Mucosa of rectum (tissue), 2 donors: ENCODE results near the gene PRSS8.
A peak's percentile ranks its signal among the peaks of the same experiment; 100 is the strongest.

Experiments
- H3K27ac ChIP-seq, 2 donors: one replicate each; pipeline ENCODE4 v1.7.0; 2013; ENCODE audit warnings: inconsistent platforms in 2 of 2, low read depth in 2 of 2, low read length in 2 of 2
- H3K27me3 ChIP-seq, 2 donors: one replicate each; pipeline ENCODE4 v1.7.0; 2013; ENCODE audit warnings: low read length in 2 of 2; ENCODE audit not compliant: control insufficient read depth in 2 of 2, insufficient read depth in 2 of 2
- H3K36me3 ChIP-seq, 2 donors: one replicate each; pipeline ENCODE4 v1.7.0; 2013; ENCODE audit warnings: low read length in 2 of 2; ENCODE audit not compliant: control insufficient read depth in 2 of 2, insufficient read depth in 2 of 2
- H3K4me1 ChIP-seq, 2 donors: one replicate each; pipeline ENCODE4 v1.7.0; 2013; ENCODE audit warnings: low read length in 2 of 2, mild to moderate bottlenecking in 1 of 2; ENCODE audit not compliant: control insufficient read depth in 2 of 2, insufficient read depth in 2 of 2
- H3K4me3 ChIP-seq, 2 donors: one replicate each; pipeline ENCODE4 v1.7.0; 2013; ENCODE audit warnings: low read length in 2 of 2
- H3K9ac ChIP-seq, 2 donors: one replicate each; pipeline ENCODE4 v1.7.0; 2013; ENCODE audit warnings: low read length in 2 of 2, low read depth in 1 of 2, mild to moderate bottlenecking in 1 of 2
- H3K9me3 ChIP-seq, 2 donors: one replicate each; pipeline ENCODE4 v1.7.0; 2013; ENCODE audit warnings: low read length in 2 of 2; ENCODE audit not compliant: control insufficient read depth in 2 of 2
- donor health status: healthy.
- donor health status: Normal muscosa, but diverticular disease.

PRSS8 gene

DNA sequence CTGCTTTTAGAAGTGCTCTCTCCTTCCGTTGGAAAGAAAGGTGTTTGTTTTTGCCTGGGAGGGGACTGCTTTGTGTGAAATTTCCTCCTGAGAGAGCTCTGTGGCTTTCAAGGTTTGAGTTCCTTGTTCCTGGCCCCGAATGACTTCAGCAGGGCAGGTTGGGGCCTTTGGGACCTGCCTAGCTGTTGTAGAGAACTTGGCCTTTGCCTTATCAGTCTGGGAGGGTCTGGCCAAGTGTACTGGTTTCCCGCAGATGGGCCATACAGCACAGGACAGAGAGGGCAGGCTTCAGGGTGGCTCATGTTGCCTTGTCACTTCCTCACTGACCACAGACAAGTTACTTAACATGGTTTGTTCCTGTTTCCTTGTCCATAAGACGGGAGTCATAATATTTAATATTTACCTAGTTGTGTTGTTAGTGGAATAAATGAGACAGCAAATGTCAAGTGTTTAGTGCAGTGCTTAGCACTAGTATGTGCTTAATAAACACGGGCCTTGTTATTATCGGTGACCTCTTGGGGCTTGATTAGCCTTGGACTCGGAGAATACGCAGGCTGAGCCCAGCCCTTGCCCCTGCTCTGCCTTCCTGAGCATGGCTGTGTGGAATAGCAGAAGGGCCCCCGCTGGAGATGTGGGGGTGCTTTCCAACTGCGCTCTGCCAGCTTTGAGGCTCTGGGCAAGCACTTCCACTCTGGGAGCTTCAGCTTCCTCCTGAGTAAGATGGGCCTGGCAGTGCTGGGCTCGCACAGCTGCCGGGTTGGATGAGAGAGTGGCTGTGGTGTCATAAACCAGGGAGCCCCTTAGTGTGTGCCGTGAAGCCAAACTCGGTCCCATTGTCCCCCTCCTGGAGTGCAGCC, 6.6 kb downstream of the PRSS8 start:
- Histone ChIP-seq H3K27ac (peak overlapping the region; percentile 92 to 98), H3K27me3 (no peaks in the 10 kb centered on the region), H3K9ac (peak overlapping the region; percentile 74 to 76), H3K4me3 (peak overlapping the region; percentile 22 to 38), H3K9me3 (no peaks in the 10 kb centered on the region), H3K4me1 (peaks cover 62 to 70% of the 10 kb centered on the region in 2 donors), H3K36me3 (peaks cover 20 to 35% of the 10 kb centered on the region in 2 donors)

- H3K9ac ChIP-seq: peak overlapping the region in 1 of 2 donors; percentile 76
- peak overlapping the region; percentile 92 to 98 for H3K27ac ChIP-seq
- peaks cover 12 to 26% of the 10 kb centered on the region in 2 donors for H3K36me3 ChIP-seq
- no peak overlapping the region for H3K4me3 ChIP-seq
- no peaks in the 10 kb centered on the region for H3K9me3 ChIP-seq
- peaks cover 47 to 52% of the 10 kb centered on the region in 2 donors for H3K4me1 ChIP-seq
- H3K27me3 ChIP-seq: no peaks in the 10 kb centered on the region
Observed at GRCh38 chr16:31127182-31127581, 8.3 kb downstream of the PRSS8 start.

DNA sequence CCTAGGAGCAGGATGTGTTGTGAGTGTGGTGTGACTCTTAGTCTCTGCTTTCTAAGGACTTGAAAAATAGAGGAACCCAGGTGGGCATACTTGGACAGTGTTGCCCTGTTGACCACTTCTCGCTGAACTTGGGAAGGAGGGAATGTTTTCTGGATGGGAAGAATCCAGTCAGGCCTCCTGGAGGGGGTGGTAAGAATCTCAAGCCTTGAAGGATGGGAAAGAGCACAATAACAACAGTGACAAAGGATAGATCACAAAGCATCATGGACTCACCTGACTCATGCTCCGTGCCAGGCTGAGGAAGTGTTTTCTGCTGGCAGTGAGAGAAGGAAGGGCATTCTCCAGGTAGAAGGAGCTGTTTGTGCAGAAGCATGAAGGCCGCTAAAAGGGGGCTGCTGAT, 9.7 kb downstream of the PRSS8 start:
- no peak overlapping the region for H3K27ac ChIP-seq
- H3K9me3 ChIP-seq: no peaks in the 10 kb centered on the region
- no peak overlapping the region for H3K4me3 ChIP-seq
- peaks cover 17 to 23% of the 10 kb centered on the region in 2 donors for H3K36me3 ChIP-seq
- no peak overlapping the region for H3K9ac ChIP-seq
- peaks cover 35 to 40% of the 10 kb centered on the region in 2 donors for H3K4me1 ChIP-seq
- H3K27me3 ChIP-seq: no peaks in the 10 kb centered on the region

DNA sequence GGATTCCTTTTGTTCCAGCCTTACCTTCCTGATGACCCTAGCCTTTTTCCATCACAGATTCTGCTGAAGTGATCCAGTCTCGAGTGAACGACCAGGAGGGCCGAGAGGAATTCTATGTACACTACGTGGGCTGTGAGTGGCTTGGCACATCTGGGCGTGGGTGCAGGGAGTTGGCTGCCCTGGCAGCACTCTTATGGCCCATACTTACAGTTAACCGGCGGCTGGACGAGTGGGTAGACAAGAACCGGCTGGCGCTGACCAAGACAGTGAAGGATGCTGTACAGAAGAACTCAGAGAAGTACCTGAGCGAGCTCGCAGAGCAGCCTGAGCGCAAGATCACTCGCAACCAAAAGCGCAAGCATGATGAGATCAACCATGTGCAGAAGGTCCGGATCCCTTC, 15.4 kb downstream of the PRSS8 start:
- no peak overlapping the region for H3K9ac ChIP-seq
- H3K27ac ChIP-seq: no peak overlapping the region
- H3K27me3 ChIP-seq: no peaks in the 10 kb centered on the region
- no peak overlapping the region for H3K4me3 ChIP-seq
- no peaks in the 10 kb centered on the region for H3K9me3 ChIP-seq
- H3K4me1 ChIP-seq: peaks cover 8 to 15% of the 10 kb centered on the region in 2 donors
- H3K36me3 ChIP-seq: peaks cover 23 to 29% of the 10 kb centered on the region in 2 donors

DNA sequence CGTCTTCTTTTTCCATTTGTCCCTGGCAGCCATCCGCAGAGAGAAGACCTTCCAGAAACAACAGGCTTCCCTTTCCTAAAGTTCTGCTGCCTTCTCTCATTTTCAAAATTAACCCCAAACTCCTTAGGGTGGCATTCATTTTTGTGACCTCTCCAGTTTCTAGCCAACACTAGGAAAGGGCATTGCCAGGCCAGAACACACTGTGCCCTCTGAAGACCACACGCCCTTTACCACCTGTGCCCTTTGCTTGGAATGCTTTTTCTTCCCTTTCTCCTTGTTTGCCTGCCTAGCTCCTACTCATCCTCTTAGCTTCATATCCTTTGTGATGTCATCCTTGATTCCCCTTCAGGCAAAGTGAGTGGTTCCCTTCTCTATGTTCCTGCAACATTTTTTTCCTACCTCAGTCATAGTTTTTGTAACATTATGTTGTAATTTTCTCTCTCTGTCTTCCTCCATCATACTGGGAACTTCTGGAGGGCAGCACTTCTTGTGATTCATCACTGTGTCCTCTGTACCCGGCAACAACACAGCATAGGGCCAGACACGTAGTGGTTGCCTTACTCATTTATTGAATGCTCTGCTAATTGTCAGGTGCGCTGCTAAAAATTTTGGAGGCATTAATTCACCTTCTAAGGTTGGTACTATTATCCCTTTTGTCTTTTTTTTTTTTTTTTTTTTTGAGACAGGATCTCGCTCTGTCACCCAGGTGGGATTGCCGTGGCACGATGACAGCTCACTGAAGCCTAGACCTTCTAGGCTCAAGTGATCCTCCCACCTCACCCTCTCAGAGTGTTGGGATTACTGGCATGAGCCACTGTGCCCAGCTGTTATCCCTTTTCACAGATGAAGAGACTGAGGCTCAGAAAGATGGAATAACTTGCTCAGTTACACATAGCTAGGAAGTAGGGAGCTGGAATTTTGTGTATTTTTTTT, 17.0 kb downstream of the PRSS8 start:
- Histone ChIP-seq H3K4me3 (peak overlapping the region; percentile 71 to 94), H3K27ac (peak overlapping the region; percentile 96 to 97), H3K9ac (peak overlapping the region; percentile 86 to 99), H3K36me3 (peaks cover 21 to 23% of the 10 kb centered on the region in 2 donors), H3K27me3 (no peaks in the 10 kb centered on the region), H3K4me1 (peaks cover 14 to 24% of the 10 kb centered on the region in 2 donors), H3K9me3 (no peaks in the 10 kb centered on the region)

GRCh38 chr16:31117384-31118222, 17.9 kb downstream of the PRSS8 start, which contains the start of gene KAT8:
Gene KAT8 (plus strand): TSS chr16:31117664. CDS start chr16:31117682, 18 bp downstream.
- H3K27ac ChIP-seq: peak within 1 kb of the TSS; percentile 96 to 97
- H3K4me1 ChIP-seq: peaks cover 17 to 24% of the 10 kb centered on the region in 2 donors
- no peaks in the 10 kb centered on the region for H3K27me3 ChIP-seq
- H3K4me3 ChIP-seq: peak within 1 kb of the TSS; percentile 71 to 94
- H3K9ac ChIP-seq: peak within 1 kb of the TSS; percentile 86 to 99
- no peaks in the 10 kb centered on the region for H3K9me3 ChIP-seq
- H3K36me3 ChIP-seq: peaks cover 21 to 23% of the 10 kb centered on the region in 2 donors

DNA sequence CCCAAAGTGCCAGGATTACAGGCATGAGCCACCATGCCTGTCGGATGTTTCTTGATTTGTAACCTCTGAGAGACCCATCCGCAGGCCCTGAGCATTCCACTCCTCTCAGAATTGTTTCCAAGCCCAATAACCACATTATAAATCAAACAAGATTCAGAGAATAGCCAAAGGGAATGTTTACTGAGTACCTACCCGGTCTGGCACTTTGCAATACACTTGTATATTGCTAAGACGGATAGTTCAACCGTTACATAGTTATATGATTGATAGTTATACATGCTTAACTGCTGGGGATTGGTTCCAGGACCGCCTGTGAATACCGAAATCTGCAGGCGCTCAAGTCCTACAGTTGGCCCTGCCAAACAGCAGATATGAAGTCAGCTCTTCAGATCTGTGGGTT, 21.1 kb downstream of the PRSS8 start:
- no peaks in the 10 kb centered on the region for H3K9me3 ChIP-seq
- peaks cover 17 to 24% of the 10 kb centered on the region in 2 donors for H3K4me1 ChIP-seq
- H3K27me3 ChIP-seq: no peaks in the 10 kb centered on the region
- peak overlapping the region; percentile 64 to 68 for H3K27ac ChIP-seq
- no peak overlapping the region for H3K4me3 ChIP-seq
- H3K36me3 ChIP-seq: peaks cover 23 to 34% of the 10 kb centered on the region in 2 donors
- no peak overlapping the region for H3K9ac ChIP-seq

DNA sequence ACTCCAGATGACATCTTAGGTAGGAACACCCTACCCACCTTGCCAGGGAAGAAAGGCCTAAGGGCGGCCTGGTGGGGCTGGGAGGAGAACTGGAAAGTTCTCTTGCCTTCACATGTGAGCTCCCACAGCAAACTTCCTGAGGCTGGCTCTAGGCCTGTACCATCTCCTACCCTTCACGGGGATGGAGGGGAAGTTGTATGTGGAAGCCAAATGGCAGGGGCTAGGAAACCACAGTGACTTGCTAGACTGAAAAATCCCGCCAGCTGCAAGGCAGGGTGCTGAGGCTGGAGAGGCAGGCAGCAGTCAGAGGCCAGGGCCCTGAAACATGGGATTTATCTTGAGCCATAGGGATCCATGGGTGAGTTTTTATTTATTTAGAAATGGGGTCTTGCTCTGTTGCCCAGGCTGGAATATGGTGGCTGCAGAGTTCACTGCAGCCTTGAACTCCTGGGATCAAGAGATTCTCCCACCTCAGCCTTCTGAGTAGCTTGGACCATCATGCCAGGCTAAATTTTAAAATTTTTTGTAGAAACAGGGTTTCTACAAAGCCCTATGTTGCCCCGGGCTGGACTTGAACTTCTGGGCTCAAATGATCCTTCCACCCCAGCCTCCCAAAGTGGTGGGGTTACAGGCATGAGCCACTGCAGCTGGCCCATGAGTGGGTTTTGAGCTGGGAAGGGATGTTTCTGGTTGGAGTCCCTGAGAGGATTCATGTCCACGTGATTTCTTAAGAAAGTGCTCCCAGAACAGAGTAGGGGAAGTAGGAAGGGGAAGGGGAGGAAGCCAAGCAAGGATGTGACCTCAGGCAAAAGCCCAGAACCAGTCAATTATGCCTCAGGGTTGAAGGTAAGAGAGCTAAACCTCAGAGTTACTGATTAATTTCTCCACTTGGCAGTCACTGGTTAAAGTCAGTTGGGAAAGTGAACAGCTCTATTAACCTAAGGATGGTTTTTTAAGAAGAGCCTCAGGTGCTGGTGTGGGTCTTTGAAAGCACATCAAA, 22.1 kb downstream of the PRSS8 start:
- H3K27ac ChIP-seq: peak overlapping the region; percentile 64 to 68
- peaks cover 19 to 25% of the 10 kb centered on the region in 2 donors for H3K4me1 ChIP-seq
- peaks cover 23 to 30% of the 10 kb centered on the region in 2 donors for H3K36me3 ChIP-seq
- no peak overlapping the region for H3K9ac ChIP-seq
- H3K27me3 ChIP-seq: no peaks in the 10 kb centered on the region
- H3K4me3 ChIP-seq: peak overlapping the region in 1 of 2 donors; percentile 41
- no peaks in the 10 kb centered on the region for H3K9me3 ChIP-seq
